KOPT-K1 (cell line): Measurements from ENCODE around the gene NMT2.

Source experiments
- H3K27ac ChIP-seq: fragments of 200-600 bp; sonication (generic); 2 replicates; pipeline ENCODE4 v1.5.1; 2016; ENCODE audit warnings: antibody characterized with exemption, mild to moderate bottlenecking, low read depth, low read length; ENCODE audit not compliant: poor library complexity, severe bottlenecking
- H3K36me3 ChIP-seq: fragments of 200-600 bp; sonication (generic); 2 replicates; pipeline ENCODE4 v1.5.1; 2017; ENCODE audit warnings: antibody characterized with exemption, mild to moderate bottlenecking, low read length, moderate library complexity; ENCODE audit not compliant: insufficient read depth
- H3K9me3 ChIP-seq: fragments of 200-600 bp; sonication (generic); 2 replicates; pipeline ENCODE4 v1.5.1; 2017; ENCODE audit warnings: antibody characterized with exemption, low read length, mild to moderate bottlenecking; ENCODE audit not compliant: insufficient read depth, poor library complexity, severe bottlenecking

The NMT2 gene

DNA sequence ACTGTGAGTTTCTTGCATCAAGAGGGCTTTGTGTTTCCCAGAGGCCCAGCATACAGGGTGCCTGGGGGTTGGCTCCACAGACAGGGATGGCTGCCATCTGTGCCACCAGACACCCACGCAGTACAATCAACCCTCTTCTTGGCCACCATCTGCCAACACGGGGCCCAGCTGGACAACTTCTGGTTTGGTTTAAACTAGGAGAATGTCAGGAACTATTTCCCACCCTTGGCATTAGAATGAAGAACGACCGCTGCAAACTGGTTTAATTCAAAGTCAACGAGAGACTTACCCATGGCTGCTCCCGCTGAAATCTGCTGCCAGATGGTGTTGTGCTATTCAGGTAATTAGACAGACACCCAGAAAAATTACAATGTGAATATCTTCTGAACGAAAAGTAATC is 27.8 kb downstream of the NMT2 start:
- Histone ChIP-seq H3K9me3 (no peaks in the 10 kb centered on the region), H3K27ac (peak overlapping the region; percentile 59), H3K36me3 (peaks cover 3% of the 10 kb centered on the region; the same call in 1 of the 2 replicates)

DNA sequence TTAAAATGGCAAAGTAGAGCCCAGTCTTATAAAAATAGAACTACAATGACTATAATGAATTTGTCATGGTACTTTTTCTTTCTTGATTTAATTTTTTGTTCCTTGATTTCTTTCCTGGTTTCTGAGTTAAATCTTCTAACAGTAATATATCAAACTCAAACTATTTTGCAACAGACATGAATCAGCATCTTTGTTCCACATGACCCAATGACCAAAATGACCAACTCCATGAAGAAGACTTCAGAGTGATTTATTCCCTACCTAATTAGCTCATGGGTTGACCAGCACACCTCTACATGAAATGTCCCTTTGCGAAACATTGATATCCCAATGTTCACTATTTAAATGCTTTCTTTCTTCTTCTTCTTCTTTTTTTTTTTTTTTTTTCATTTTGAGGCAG is 30.9 kb downstream of the NMT2 start:
- H3K27ac ChIP-seq = no peak overlapping the region
- no peaks in the 10 kb centered on the region for H3K9me3 ChIP-seq
- peaks cover 33% of the 10 kb centered on the region for H3K36me3 ChIP-seq

GRCh38 chr10:15137036-15137359 is 31.5 kb downstream of the NMT2 start:
- no peaks in the 10 kb centered on the region for H3K9me3 ChIP-seq
- H3K27ac ChIP-seq = no peak overlapping the region
- peaks cover 40% of the 10 kb centered on the region for H3K36me3 ChIP-seq

DNA sequence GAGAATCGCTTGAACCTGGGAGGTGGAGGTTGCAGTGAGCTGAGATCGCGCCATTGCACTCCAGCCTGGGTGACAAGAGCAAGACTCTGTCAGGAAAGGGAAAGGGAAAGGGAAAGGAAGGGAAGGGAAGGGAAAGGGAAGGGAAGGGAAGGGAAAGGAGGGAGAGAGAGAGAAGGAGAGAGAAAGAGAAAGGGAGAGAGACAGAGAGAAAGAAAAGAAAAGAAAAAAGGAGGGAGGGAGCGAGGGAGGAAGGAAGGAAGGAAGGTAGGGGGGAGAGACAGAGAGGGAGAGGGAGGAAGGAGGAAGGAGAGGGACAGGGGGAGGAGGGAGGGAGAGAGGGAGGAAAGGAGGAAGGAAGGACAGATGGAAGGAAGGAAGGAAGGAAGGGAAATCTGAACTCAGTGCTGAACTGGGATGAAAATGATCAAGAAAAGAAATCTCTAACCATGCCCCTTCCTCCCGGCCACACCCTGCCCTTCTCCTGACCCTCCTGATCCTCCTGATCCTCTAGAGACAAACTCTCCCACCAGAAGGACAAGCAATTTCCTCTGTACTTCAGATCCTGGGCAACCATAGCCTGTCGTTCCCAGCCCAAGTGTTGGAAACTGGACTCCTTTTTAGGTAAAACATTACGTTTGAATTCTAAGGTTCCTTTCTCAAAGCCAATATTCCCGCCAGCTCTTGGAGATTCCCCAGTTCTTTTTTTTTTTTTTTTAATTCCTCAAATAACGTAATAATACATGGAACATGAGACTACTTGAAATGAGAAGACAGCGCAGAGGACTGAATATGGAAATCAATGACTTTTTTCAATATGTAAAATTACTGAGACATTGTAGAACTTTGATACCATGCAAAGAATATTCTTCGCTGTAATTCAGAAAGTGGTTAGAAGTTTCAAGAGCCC is 32.1 kb downstream of the NMT2 start:
- H3K36me3 ChIP-seq = peaks cover 44% of the 10 kb centered on the region
- H3K9me3 ChIP-seq = no peaks in the 10 kb centered on the region
- no peak overlapping the region for H3K27ac ChIP-seq

DNA sequence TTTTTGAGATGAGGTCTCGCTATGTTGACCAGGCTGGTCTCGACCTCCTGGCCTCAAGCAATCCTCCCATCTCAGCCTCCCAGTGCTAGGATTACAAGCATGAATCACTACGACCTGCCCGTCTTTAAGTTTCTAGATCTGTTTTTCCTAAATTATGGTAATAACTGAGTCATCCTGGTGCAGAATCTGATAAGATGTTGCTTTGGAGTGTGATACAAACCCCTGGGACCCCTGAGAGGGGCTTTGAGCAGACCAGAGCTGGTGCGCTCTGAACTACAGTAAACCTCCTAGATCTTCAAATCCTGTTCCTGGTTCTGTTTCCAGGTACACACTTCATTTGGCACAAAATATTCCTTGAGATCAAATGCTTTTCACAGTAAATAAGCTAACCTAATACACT is 37.2 kb downstream of the NMT2 start:
- H3K27ac ChIP-seq = no peak overlapping the region
- H3K9me3 ChIP-seq = no peaks in the 10 kb centered on the region
- peaks cover 82% of the 10 kb centered on the region for H3K36me3 ChIP-seq

DNA sequence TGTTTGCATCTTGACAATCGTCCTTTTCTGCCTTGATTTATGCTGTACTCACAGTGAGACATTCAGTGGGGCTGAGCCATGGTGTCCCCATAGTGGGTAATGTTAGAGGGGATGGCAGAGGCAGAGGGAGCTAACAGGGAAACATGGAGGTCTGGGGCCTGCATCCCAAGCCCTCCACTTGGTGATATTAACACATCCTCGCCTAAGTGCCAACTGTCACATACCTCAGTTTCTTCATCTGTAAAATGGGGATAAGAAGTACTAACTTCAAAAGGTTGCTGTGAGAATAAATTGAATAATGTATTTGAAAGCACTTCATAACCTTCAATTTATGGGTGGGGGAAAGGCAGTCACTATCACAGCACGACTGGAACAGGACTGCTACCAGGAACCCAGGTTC is 43.6 kb downstream of the NMT2 start:
- Histone ChIP-seq H3K9me3 (no peaks in the 10 kb centered on the region), H3K36me3 (peaks cover 72% of the 10 kb centered on the region), H3K27ac (no peak overlapping the region)

DNA sequence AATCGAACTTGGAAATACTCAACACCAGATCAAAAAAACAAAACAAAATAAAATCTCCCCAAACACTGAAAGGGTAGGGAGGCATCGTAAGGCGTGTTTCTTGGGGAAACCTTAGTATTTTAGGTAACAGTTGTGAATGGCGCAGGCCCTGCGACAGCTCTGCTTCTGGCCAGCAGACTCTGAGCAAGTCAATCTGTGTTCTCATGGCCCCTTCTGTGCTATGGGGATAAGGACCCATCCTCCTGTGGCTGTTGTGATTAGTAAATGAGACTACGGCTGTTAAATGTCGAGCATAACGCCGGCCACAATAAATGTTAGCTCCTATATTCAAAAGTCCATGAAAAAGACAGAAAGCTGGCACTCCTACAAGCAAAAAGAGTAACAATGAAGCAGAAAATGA is 44.3 kb downstream of the NMT2 start:
- Histone ChIP-seq H3K27ac (no peak overlapping the region), H3K36me3 (peaks cover 73% of the 10 kb centered on the region)

GRCh38 chr10:15123749-15124184 is 44.7 kb downstream of the NMT2 start:
- Histone ChIP-seq H3K27ac (no peak overlapping the region), H3K9me3 (no peaks in the 10 kb centered on the region), H3K36me3 (peaks cover 74% of the 10 kb centered on the region)

More for the DNA sequence above, 44.3 kb downstream of the NMT2 start:
- H3K9me3 ChIP-seq = no peaks in the 10 kb centered on the region

DNA sequence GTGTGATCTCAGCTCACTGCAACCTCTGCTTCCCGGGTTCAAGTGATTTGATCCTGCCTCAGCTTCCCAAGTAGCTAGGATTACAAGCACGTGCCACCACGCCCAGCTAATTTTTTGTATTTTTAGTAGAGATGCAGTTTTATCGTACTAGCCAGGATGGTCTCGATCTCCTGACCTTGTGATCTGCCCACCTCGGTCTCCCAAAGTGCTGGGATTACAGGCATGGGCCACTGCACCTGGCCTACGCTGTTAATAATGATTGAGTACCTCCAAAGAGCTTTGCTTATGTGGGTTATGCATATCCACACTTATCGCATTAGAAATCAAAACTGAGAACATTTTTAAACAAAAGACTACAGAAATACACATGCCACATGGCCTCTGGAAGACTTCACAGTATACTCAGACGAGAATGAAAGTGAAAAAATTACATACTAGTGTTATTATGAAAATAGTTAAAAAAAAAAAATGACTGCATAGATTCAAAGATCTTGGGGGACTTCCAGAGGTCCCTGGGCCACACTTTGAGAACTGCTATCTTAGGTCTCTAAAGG is 45.9 kb downstream of the NMT2 start:
- H3K36me3 ChIP-seq = peaks cover 73% of the 10 kb centered on the region
- H3K27ac ChIP-seq = no peak overlapping the region
- H3K9me3 ChIP-seq = no peaks in the 10 kb centered on the region

GRCh38 chr10:15121707-15122106 is 46.8 kb downstream of the NMT2 start:
- H3K36me3 ChIP-seq = peaks cover 70% of the 10 kb centered on the region
- H3K9me3 ChIP-seq = peaks cover under 1% of the 10 kb centered on the region

GRCh38 chr10:15120523-15120922 is 48.0 kb downstream of the NMT2 start:
- H3K27ac ChIP-seq = no peak overlapping the region
- H3K36me3 ChIP-seq = peaks cover 68% of the 10 kb centered on the region
- peaks cover 10% of the 10 kb centered on the region for H3K9me3 ChIP-seq

More at GRCh38 chr10:15121707-15122106, 46.8 kb downstream of the NMT2 start:
- H3K27ac ChIP-seq = no peak overlapping the region

GRCh38 chr10:15118615-15119014 is 49.9 kb downstream of the NMT2 start:
- H3K27ac ChIP-seq = no peak overlapping the region
- H3K9me3 ChIP-seq = peaks cover 10% of the 10 kb centered on the region
- peaks cover 60% of the 10 kb centered on the region for H3K36me3 ChIP-seq

DNA sequence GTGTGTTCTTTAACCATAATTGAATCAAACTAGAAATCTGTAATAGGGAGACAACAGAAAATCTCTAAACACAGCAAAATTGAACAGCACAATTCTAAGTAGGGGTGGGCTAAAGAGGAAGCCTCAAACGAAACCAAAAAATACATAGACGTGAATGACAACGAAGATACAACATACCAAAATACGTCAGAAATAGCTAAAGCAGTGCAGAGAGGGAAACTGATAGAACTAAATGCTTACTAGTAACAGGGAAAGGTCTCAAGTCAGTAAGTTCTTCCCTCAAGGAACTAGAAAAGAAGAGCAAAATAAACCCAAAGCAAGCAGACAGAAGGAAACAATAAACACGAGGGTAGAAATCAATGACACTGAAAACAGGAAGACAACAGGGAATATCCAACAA is 52.3 kb downstream of the NMT2 start:
- no peak overlapping the region for H3K27ac ChIP-seq
- peaks cover 64% of the 10 kb centered on the region for H3K36me3 ChIP-seq
- H3K9me3 ChIP-seq = peaks cover 10% of the 10 kb centered on the region

- H3K9me3 ChIP-seq = peaks cover 10% of the 10 kb centered on the region
Observed at GRCh38 chr10:15113766-15114165, 54.7 kb downstream of the NMT2 start.

DNA sequence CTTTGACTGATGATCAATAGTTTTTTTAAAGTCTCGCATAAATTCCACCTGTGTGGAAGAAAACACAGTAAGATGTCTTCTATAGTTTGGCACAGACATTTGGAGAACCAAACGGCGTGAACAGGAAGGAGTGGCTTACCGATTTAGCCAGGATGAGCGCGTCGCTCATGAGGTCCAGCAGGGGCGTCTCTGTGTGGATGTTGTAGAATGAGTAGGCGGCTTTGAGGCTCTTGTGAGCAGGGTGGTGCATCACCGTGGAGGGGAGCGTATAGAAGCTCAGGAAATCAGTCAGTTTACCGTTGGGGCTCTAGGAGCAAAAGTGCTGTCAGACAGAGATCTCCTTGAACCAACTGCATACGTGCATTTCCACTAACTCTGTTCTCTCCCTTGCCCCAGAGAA is 55.8 kb downstream of the NMT2 start:
- Histone ChIP-seq H3K36me3 (peaks cover 66% of the 10 kb centered on the region), H3K9me3 (peaks cover 10% of the 10 kb centered on the region), H3K27ac (no peak overlapping the region)

More at GRCh38 chr10:15113766-15114165, 54.7 kb downstream of the NMT2 start:
- Histone ChIP-seq H3K27ac (no peak overlapping the region), H3K36me3 (peaks cover 66% of the 10 kb centered on the region)
